NCI-H2227 (cell line): ENCODE data around the gene ATAD3C.
"Not testable (repeated sequence)": the region's sequence is repeated elsewhere in the genome, so short reads cannot be mapped to it uniquely, and the experiment has no call there.

ENCODE experiments used
- DNase-seq: peaks from one replicate; lab custom pipeline; 2025; ENCODE audit not compliant: unreplicated experiment; lab: John Stamatoyannopoulos, UW

ATAD3C gene

DNA sequence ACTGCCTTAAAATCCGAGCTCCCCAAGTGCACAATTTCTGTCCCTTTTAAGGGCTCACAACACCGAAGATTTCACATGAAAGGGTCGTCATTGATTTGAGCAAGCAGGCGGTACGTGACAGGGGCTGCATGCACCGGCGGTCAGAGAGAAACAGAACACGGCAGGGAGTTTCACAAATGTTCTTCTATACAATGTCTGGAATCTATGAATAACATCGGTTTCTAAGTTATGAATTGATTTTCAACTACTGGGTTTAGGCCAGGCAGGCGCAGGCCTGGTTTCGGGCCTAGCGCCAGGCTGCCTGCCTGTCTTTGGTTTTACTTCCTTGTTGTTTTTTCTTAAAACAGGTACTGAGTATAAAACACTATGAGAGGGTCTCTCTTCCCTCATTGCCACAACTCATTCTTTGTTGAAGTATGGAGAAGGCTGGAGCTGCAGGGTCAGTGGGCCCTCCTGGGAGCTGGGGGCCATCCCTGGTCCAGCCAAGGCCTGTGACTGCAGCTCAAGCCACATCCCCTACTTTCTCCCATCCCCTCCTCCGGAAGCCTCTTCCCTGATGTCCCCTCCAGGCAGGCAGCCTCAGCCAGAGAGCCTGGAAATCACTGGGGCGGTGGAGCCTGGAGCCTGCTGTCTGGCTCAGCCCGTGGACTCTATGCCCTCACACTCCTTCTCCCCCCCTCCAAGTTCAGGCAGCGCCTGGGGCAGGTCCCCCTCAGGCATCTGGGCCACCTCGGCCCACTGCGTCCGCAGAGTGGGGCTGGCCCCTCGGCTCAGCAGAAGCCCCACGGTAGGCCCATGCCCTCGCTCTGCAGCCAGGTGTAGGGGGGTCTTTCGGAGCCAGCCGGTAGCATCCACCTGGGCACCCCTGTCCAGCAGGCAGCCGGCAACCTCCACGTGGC, 30.8 kb upstream of the ATAD3C start:
- no peak for DNase-seq

GRCh38 chr1:1419363-1419812, 30.1 kb upstream of the ATAD3C start:
- no peak for DNase-seq

- DNase-seq: no peak
Observed at GRCh38 chr1:1419813-1420653, 29.5 kb upstream of the ATAD3C start.

DNA sequence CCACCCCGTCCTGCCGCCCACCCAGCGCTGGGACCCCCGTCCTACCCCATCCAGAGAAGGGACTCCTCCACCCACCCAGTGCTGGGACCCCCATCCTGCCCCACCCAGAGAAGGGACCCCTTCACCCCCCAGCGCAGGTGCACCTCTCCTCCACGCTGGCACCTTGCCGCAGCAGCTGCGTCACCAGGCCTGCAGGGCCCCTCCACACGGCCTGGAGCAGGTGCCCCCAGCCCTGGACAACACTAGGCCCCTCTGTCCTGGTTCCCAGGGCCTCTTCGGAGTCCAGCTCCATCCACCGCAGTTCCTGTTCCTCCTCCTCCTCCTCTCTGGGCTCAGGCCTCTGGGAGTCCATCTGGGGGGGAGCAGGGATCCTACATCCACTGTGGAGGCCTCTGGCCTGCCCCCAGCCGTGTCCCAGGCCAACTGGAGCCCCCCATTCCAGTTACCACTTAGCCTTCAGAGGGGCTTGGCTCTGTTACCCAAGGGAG, 28.8 kb upstream of the ATAD3C start:
- DNase-seq: no peak

DNA sequence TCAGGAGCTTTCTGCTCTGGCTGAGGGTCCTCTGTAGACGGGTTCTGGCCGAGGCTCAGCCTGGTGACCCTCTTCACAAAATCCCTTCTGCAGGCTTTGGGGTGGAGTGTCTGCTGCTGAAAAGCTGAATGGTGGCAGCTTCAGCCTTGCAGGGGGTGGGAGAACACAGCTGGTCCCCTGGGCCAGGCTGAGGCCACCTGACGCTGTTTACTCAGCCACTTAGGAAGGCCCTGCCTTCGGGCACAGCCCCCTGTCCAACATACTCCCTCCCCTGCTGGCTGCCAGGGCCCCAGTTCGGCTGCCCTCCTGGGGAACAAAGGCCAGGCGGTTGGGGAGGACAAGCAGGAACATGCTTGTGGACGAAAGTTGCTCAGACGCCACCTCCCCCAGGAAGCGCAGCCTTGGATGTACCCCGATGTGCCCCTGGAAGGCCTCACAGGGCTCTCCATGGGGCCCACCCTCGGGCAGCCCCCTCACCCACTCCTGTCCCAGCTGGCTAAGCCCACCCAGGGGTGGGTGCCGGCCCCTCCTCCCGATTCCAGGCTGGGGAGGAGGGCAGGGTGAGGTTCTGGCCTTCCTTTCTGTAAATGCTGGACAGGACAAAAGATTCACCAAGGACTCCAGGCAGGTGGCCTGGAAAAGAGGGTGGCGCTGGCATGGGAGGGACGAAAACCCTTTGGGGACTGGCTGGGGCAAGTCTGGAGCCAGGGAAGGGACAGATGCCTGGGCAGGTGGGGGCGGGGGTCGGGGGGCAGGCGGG, 28.2 kb upstream of the ATAD3C start, which contains the start of gene ANKRD65:
Gene ANKRD65, minus strand, starts transcription at position 130 of the 760 bp plus-strand sequence. CDS start 271 bp downstream, outside the sequence.
- no peak for DNase-seq

DNA sequence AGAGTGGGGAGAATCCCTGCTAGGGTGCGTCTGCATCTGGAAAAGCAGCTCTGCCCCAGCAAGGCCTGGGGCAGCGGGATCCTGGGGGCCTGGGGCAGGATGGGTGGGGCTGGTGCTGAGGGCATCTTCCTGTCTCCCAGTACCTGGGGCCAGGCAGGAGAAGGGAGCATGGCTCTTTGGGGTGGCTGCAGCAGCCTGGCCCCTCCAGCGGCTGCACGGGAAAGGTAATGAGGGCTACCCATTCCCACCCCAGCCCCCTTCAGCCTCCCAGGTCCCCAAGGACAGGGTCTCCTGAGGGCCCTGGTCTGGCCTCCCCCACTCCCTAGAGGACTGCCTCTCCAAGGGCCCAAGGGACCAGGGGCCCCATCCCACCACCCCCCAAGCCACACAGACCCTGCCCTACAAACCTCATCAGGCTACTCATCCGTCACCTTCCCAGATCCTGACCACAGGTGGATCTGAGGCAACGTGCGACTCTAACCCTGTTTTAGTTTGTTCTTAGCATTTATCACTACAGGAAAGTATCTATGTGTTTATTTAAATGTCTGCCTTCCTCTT, 27.5 kb upstream of the ATAD3C start:
- no peak for DNase-seq

DNA sequence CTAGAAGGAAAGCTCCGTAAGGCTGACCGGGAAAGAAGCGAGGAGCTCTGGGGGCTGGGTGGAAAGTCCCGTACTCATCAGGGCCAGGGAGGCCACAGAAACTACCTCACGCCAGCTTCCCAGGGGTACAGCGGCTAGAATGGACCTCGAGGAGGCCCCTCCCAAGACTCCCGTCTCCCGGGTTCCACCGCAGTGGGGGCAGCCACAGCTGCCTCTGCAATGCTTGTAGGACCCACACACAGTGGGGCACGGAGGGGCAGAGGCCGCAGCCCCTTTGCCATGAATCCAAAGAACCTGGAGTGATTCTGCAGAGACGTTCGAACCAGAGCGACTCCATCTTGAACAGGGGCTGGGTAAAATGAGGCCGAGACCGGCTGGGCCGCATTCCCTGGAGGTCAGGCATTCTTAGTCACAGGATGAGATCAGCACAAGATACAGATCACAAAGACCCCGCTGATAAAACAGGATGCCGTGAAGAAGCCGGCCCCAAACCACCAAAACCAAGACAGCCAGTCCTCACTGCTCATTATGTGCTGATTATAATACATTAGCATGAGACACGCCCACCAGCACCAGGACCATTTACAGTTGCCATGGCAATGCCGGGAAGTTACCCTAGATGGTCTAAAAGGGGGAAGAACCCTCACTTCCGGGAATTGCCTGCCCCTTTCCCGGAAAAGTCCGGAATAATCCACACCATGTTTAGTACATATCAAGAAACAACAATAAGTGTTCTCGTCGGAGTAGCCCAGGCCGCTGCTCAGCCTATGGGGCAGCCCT, 26.8 kb upstream of the ATAD3C start:
- DNase-seq: no peak

DNA sequence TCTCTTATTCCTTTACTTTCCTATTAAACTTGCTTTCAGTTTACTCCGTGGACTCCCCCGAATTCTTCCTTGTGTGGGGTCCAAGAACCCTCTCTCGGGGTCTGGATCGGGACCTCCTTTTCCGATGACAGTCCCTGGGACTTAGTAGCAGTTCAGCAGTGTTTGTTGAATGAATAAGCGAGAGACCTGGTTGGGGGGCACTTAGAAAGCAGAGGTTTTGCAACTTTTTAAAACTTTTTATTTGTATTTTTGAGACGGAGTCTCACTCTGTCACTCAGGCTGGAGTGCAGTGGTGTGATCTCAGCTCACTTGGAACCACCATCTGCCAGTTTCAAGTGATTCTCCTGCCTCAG, 26.3 kb upstream of the ATAD3C start:
- DNase-seq: no peak

- no peak for DNase-seq
Observed at GRCh38 chr1:1424707-1425106, 24.8 kb upstream of the ATAD3C start.

DNA sequence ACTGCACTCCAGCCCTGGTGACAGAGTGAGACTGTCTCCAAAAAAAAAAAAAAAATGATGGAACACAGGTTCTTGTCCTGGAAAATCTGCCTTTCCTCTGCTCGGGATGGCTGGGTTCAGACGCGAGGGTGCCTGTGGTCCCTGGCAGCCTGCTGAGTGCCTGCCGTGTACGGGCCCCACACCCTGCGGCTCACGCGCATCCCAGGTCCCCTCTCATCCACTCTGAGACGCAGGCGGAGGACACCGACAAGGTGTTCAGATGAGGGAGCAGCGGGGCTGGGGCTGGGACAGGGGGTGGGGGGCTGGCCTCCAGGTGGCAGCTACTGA, 24.1 kb upstream of the ATAD3C start:
- DNase-seq: no peak

GRCh38 chr1:1425753-1426495, 23.6 kb upstream of the ATAD3C start:
- DNase-seq: no peak

DNA sequence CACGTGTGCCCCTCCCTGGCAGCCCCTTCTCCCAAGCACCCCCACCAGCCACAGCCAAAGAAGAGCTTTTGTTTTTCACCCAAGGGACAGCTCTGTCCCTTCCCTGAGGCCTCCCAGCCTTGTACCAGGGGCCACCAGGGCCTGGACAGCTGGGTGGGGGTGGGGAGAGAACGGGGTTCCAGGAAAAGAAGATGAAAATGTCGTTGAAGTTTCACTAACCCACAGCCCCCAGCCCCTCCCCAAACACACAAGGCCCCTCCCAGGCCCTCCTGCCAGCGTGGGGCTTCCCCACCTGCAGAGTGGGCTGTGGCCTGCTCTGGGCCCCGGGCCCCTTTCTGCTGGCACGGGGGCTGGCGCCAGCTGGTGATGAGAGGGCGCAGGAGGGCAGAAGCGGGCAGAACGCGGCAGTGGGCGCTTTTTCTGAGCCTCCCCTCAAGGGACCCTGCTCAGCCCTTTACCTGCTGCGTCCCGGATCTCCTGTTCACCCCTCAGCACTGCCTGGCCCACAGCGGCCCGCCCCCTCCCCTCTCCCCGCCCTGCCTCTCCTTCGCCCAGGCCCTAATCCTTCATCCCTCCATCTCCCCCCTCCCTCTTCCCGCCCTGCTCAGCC, 22.9 kb upstream of the ATAD3C start:
- no peak for DNase-seq

DNA sequence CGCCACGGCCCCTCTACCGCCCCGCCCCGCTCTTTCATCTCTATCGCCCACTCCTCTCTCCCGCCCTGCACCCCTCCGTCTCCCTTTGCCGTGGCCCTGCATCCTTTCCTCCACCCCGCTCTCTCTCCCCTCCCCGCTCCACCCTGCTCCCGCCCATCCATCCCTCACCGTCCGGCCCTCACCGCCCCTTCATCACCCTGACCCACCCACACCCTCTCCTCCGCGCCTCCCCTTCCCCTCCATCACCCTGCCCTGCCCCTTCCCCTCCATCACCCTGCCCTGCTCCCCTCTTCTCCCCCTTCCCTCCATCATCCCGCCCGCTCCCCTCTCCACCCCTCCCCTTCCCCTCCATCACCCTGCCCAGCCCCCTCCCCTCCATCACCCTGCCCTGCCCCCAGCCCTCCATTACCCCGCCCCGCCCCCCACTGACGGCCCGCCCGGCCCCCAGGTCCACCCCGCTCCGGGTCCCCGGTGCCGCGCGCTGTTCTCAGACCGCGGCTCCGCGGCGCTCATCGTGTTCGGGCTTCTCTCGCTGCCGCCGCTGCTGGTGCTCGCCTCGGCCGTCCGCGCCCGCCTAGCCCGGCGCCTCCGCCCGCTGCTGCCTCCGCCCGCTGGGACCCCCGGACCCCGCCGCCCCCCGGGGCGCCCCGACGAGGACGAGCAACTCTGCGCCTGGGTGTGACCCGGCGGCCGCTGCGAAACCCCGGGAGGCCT, 22.2 kb upstream of the ATAD3C start:
- peak; percentile 79 for DNase-seq

GRCh38 chr1:1427820-1428148, 21.7 kb upstream of the ATAD3C start:
- peak; percentile 47 for DNase-seq

- no peak for DNase-seq
Observed at GRCh38 chr1:1428174-1428573, 21.3 kb upstream of the ATAD3C start.

DNA sequence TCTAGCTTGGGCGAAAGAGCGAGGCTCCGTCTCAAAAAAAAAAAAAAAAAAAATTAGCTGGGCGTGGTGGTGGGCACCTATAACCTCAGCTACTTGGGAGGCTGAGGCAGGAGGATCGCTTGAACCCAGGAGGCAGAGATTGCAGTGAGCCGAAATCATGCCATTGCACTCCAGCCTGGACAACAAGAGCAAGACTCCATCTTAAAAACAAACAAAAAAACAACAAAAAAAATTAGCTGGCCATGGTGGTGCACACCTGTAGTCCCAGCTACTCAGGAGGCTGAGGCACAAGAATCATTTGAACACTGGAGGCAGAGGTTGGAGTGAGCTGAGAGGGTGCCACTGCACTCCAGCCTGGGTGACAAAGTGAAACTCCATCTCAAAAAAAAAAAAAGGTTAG, 20.5 kb upstream of the ATAD3C start:
- DNase-seq: not testable (repeated sequence)

- no peak for DNase-seq
Observed at GRCh38 chr1:1429671-1430073, 19.8 kb upstream of the ATAD3C start.
